GM18868 (cell line): Measurements from ENCODE around the gene SHC3.
"Not testable (repeated sequence)": the region's sequence is repeated elsewhere in the genome, so short reads cannot be mapped to it uniquely, and the experiment has no call there.

Source experiments
- ATAC-seq: cut with Tn5 transposase; IDR thresholded peaks from one replicate; pipeline ENCODE4 v1.9.1; 2021; ENCODE audit warnings: mild to moderate bottlenecking, moderate library complexity; ENCODE audit not compliant: unreplicated experiment

Gene SHC3, protein sequence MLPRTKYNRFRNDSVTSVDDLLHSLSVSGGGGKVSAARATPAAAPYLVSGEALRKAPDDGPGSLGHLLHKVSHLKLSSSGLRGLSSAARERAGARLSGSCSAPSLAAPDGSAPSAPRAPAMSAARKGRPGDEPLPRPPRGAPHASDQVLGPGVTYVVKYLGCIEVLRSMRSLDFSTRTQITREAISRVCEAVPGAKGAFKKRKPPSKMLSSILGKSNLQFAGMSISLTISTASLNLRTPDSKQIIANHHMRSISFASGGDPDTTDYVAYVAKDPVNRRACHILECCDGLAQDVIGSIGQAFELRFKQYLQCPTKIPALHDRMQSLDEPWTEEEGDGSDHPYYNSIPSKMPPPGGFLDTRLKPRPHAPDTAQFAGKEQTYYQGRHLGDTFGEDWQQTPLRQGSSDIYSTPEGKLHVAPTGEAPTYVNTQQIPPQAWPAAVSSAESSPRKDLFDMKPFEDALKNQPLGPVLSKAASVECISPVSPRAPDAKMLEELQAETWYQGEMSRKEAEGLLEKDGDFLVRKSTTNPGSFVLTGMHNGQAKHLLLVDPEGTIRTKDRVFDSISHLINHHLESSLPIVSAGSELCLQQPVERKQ

DNA sequence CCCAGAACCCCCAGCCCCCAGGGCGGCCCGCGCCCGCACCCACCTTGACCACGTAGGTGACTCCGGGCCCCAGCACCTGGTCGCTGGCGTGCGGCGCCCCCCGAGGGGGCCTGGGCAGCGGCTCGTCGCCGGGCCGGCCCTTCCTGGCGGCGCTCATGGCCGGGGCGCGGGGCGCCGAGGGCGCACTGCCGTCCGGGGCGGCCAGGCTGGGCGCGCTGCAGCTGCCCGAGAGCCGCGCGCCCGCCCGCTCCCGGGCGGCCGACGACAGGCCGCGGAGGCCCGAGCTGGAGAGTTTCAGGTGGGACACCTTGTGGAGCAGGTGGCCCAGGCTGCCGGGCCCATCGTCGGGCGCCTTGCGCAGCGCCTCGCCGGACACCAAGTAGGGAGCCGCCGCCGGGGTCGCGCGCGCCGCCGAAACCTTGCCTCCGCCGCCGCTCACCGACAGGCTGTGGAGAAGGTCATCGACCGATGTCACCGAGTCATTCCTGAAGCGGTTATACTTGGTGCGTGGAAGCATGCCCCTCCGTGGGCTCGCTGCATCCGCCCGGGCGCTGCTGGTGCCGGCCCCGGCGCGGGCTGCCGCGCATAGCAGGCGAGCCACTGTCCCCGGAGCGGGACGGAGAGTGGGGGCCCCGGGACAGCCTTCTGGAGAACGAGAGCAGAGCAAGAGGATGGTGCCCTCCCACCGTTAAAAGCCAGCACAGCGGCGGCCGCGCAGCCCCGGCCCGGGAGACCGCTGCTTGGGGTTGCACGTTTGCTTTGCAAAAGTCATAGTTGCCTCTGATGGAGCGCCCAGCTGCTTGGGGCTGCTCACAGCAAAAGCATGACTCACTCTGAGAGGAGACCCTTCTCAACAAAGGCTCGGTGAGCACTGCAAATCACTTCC is at the start of gene SHC3:
Gene SHC3 (minus strand): TSS at position 875 of the 886 bp plus-strand sequence. CDS start 358 bp downstream, at position 517.
- ATAC-seq, result no peak

GRCh38 chr9:89225991-89226471 is 47.4 kb upstream of the SHC3 start:
- ATAC-seq, result no peak

DNA sequence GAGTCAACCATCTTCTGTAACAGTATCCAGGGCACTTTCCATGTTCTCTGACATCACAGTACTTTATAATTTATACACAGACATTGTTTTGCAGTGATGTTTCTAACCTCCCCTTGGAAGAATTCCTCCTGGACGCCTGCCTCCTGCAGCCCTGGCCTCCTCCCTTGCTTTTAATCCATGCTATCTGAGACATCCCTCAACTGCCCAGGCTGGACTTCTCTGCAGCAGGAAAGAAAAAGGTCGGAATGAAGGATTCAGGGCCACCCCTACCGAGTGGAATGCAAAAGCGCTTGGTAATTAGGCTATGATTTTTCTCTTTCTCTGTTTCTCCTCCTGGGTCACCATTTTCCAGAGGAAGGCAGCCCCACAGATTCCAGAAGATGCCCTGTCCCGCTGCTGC is 47.0 kb upstream of the SHC3 start:
- ATAC-seq, result no peak

- ATAC-seq, result no peak
Observed at GRCh38 chr9:89225036-89225435, 46.4 kb upstream of the SHC3 start.

DNA sequence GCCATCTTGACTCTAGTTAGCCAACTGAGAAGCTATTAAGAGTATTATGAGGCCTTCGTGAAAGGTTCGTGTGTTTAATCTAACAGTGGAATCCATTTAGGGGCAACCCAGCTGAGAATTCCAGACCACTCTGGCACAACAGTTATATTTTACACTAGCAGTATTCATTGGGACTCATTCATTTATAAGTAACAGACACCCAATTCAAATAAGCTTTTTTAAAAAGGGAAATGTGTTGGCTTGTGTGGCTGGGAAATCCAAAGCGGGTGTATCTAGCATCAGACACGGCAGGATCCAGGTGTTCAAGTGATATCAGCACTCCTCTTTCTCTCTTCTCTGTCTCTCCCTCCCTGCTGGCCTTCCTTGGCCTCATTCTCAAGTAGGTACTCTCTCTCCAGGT is 46.0 kb upstream of the SHC3 start:
- no peak for ATAC-seq

- ATAC-seq, result no peak
Observed at GRCh38 chr9:89223396-89223977, 44.9 kb upstream of the SHC3 start.

DNA sequence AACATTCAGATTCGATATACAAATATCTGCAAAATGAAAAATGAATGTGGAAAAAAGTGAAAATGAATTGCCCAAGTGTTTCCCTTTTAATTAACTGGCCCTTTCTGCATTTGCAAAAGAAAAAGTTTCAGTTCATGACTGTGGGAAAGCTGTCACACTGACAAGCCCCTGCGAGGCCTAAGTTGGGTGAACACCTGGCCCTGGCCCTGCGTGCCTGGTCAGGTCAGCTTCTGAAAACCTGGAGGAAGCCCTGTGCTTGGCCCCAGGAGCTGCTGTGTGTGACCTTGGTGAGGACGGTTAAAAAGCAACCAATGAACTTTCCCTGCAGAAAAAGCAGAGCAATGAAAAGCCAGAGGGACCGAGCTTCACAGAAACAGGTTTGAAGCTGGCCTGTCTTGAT is 41.0 kb upstream of the SHC3 start:
- ATAC-seq, result no peak

- ATAC-seq, result no peak
Observed at GRCh38 chr9:89218040-89218928, 39.7 kb upstream of the SHC3 start.

- no peak for ATAC-seq
Observed at GRCh38 chr9:89215342-89215741, 36.7 kb upstream of the SHC3 start.

DNA sequence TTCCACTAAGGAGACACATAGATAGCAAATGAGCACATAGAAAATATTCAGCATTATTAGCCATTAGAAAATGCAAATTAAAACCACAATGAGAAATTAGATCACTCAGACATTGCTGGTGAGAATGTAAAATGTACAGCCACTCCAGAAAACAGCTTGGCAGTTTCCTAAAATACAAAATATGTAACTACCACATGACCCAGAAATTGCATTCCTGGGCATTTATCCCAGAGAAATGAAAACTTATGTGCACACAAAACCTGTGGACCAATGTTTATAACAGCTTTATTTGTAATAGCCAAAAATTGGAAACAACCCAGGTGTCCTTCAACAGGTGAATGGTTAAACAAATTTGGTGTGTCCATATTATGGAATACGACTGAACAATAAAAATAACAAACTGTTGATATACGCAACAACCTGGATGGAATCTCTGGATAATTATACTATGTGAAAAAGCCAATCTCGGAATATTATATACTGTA is 34.8 kb upstream of the SHC3 start:
- no peak for ATAC-seq

DNA sequence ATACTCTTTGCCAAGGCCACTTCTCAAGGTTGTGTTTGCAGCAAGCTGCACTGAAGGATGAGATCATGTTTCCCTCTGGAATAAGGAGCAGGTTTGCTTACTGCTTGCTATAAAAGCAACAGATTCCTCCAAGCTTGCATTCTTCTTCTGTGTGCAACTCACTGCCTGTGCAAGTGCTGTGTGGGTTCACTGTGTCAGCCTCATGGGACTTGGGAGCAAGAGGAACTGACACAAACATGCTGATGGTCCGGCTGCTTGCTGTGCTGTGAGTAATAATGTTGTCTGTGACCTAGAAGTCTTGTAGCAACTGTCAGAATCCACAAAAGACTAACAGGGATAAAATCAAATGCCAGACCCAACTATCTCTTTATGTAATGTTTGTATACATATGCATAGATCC is 33.6 kb upstream of the SHC3 start:
- no peak for ATAC-seq

DNA sequence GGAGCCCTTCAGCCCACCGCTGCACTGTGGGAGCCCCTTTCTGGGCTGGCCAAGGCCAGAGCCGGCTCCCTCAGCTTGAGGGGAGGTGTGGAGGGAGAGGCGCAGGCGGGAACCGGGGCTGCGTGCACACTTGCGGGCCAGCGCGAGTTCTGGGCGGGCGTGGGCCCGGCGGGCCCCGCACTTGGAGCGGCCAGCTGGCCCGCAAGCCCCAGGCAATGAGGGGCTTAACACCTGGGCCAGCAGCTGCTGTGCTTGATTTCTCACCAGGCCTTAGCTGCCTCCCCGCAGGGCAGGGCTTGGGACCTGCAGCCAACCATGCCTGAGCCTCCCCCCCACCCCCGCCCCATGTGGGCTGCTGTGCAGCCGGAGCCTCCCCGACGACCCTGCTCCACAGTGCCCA is 30.7 kb upstream of the SHC3 start:
- not testable (repeated sequence) for ATAC-seq

DNA sequence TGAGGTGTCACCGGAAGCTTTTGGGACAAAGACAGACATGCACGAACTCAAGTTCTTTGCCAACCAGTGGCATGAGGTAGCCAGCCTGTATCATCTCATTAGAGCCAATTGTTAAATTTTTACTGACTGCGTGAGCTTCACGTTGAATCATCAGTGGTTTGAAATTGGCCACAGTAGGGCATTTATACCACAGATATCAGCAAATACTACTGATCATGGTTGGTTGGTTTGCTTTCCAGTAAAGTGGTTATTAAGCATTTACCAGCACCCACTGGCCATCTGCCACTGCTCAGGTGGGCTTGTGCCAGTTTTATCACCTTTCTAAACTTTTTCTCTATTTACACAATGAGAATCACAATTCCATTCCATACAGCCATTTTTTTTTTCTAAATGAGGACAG is 28.4 kb upstream of the SHC3 start:
- no peak for ATAC-seq

DNA sequence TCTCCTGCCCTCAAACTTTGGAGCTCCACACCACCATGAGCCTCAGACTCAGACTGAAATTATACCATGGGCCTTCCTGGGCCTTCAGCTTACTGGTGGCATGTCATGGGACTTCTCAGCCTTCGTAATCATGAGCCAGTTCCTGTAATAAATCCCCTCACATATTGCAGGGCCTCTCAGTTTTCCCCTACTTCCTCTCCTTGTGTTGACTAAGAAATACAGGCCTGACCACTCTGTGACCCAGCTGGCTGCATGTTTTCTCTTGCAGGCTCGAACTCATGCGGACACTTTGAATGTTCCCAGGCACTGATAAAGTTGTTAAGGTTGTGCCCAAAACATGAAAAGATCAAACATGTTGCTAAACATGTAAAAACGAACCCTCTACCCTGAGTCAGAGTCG is 26.2 kb upstream of the SHC3 start:
- ATAC-seq, result no peak

DNA sequence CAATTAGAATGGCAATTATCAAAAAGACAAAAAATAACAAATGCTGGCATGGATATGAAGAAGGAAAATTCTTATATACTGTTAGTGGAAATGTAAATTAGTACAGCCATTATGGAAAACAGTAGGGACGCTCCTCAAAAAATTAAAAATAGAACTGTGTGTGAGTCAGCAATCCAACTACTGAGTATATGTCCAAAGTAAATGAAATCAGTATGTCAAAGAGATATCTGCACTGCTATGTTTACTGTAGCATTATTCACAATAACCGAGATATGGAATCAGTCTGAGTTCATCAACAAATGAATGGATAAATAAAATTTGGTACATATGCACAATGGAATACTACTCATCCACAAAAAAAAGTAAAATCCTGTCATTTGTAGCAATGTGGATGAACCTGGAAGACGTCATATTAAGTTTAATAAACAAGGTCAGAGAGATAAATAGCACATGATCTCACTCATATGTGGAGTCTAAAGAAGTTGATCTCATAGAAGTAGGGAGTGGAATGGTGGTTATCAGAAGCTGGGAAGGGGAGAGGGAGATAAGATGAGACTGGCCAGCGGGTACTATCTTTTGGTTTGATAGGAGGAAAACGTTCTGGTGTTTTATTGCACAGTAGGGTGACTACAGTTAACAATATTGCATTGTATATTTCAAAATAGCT is 16.6 kb upstream of the SHC3 start:
- no peak for ATAC-seq

- no peak for ATAC-seq
Observed at GRCh38 chr9:89194421-89195130, 16.0 kb upstream of the SHC3 start.

- ATAC-seq, result no peak
Observed at GRCh38 chr9:89191004-89191403, 12.4 kb upstream of the SHC3 start.

DNA sequence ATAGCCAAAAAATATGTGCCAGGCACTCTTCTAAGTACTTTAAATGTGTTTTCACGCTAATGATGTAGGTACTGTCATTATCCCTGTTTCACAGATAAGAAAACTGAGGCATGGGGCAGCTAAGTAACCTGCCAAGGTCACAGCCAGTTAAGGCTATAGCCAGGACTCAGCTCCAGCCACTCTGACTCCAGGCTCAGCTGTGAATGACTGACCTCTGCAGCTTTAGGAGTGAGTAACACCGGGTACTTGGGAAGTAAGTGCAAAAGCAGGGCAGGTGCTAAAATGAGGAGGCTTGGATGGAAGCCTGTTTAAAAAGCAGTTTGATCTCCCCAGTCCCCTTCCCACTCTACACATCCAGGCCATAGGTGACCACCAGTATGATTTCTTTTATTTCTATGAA is 10.6 kb upstream of the SHC3 start:
- no peak for ATAC-seq

GRCh38 chr9:89187950-89188349 is 9.3 kb upstream of the SHC3 start:
- ATAC-seq, result no peak
